Mesodermal cell (in vitro differentiated cells): ENCODE results near the gene PPP2R3B.

Source experiments
- H3K27ac ChIP-seq: 2 replicates; pipeline ENCODE4 v1.7.0; 2013; ENCODE audit warnings: mild to moderate bottlenecking, low read depth, low read length, moderate library complexity; ENCODE audit not compliant: severe bottlenecking
- H3K36me3 ChIP-seq: 2 replicates; pipeline ENCODE4 v1.7.1; 2013; ENCODE audit warnings: mild to moderate bottlenecking, low read length, moderate library complexity; ENCODE audit not compliant: control insufficient read depth, insufficient read depth
- H3K4me1 ChIP-seq: one replicate; pipeline ENCODE4 v1.7.1; 2013; ENCODE audit warnings: mild to moderate bottlenecking, low read length; ENCODE audit not compliant: insufficient read depth, control insufficient read depth, poor library complexity, severe bottlenecking
- H3K4me3 ChIP-seq: 2 replicates; pipeline ENCODE4 v1.7.0; 2013; ENCODE audit warnings: low read length, control low read depth, mild to moderate bottlenecking; ENCODE audit not compliant: insufficient read depth, poor library complexity, severe bottlenecking; ENCODE audit errors: extremely low read depth
- H3K9me3 ChIP-seq: 2 replicates; pipeline ENCODE4 v1.7.1; 2013; ENCODE audit warnings: mild to moderate bottlenecking, low read length, moderate library complexity; ENCODE audit not compliant: control insufficient read depth
- WGBS, 2 experiments: methylation state at CpG; one replicate each; pipeline ENCODE4 v1.1.5; 2013; ENCODE audit warnings: missing lambda C conversion rate in 2 of 2; ENCODE audit not compliant: insufficient coverage in 2 of 2; 5-methylcytosine and 5-hydroxymethylcytosine counted together

The PPP2R3B gene

GRCh38 chrX:345020-345925 lies 41.4 kb downstream of the PPP2R3B start:
- no peak overlapping the region for H3K4me3 ChIP-seq
- H3K36me3 ChIP-seq = peaks cover 55% of the 10 kb centered on the region
- WGBS, 2 experiments = 96% methylated on average over 47 to 48 of the region's 63 CpGs
- no peak overlapping the region for H3K27ac ChIP-seq
- no peaks in the 10 kb centered on the region for H3K9me3 ChIP-seq
- H3K4me1 ChIP-seq = peaks cover 19% of the 10 kb centered on the region

- WGBS, 2 experiments = 96 to 97% methylated on average over 37 to 46 of the region's 47 CpGs
These were observed 42.3 kb downstream of the PPP2R3B start for GRCh38 chrX:344371-344901.

GRCh38 chrX:341541-342101 lies 45.1 kb downstream of the PPP2R3B start:
- H3K4me1 ChIP-seq = no peaks in the 10 kb centered on the region
- no peak overlapping the region for H3K4me3 ChIP-seq
- WGBS, 2 experiments = 95% methylated on average over 28 to 33 of the region's 36 CpGs
- peaks cover 61% of the 10 kb centered on the region for H3K36me3 ChIP-seq
- H3K27ac ChIP-seq = no peak overlapping the region
- no peaks in the 10 kb centered on the region for H3K9me3 ChIP-seq

More at GRCh38 chrX:344371-344901, 42.3 kb downstream of the PPP2R3B start:
- Histone ChIP-seq H3K36me3 (peaks cover 52% of the 10 kb centered on the region), H3K4me1 (peaks cover 12% of the 10 kb centered on the region), H3K27ac (no peak overlapping the region), H3K4me3 (no peak overlapping the region), H3K9me3 (no peaks in the 10 kb centered on the region)

- Histone ChIP-seq H3K4me3 (no peak overlapping the region), H3K4me1 (peaks cover 4% of the 10 kb centered on the region), H3K36me3 (peaks cover 64% of the 10 kb centered on the region), H3K27ac (no peak overlapping the region), H3K9me3 (no peaks in the 10 kb centered on the region)
- WGBS, 2 experiments = 94 to 99% methylated on average over 27 to 37 of the region's 52 CpGs
These were observed 45.9 kb downstream of the PPP2R3B start for GRCh38 chrX:340641-341423.

GRCh38 chrX:340121-340520 lies 46.6 kb downstream of the PPP2R3B start:
- 97 to 99% methylated on average over 6 to 10 of the region's 24 CpGs for WGBS, 2 experiments
- Histone ChIP-seq H3K4me3 (no peak overlapping the region), H3K27ac (no peak overlapping the region), H3K4me1 (peaks cover 6% of the 10 kb centered on the region), H3K9me3 (no peaks in the 10 kb centered on the region), H3K36me3 (peaks cover 65% of the 10 kb centered on the region)

- no peaks in the 10 kb centered on the region for H3K9me3 ChIP-seq
- 97 to 98% methylated on average over 37 to 44 of the region's 44 CpGs for WGBS, 2 experiments
- H3K27ac ChIP-seq = no peak overlapping the region
- peaks cover 61% of the 10 kb centered on the region for H3K36me3 ChIP-seq
- H3K4me3 ChIP-seq = no peak overlapping the region
- H3K4me1 ChIP-seq = peaks cover 6% of the 10 kb centered on the region
These were observed 47.8 kb downstream of the PPP2R3B start for GRCh38 chrX:338836-339400.

- Histone ChIP-seq H3K27ac (no peak overlapping the region), H3K4me3 (no peak overlapping the region), H3K36me3 (peaks cover 61% of the 10 kb centered on the region), H3K9me3 (no peaks in the 10 kb centered on the region), H3K4me1 (peaks cover 6% of the 10 kb centered on the region)
- 94% methylated on average over 49 to 52 of the region's 53 CpGs for WGBS, 2 experiments
These were observed 48.3 kb downstream of the PPP2R3B start for GRCh38 chrX:338281-338835.

GRCh38 chrX:337331-337831 lies 49.3 kb downstream of the PPP2R3B start:
- H3K4me1 ChIP-seq = peaks cover 6% of the 10 kb centered on the region
- no peak overlapping the region for H3K27ac ChIP-seq
- no peaks in the 10 kb centered on the region for H3K9me3 ChIP-seq
- no peak overlapping the region for H3K4me3 ChIP-seq
- WGBS, 2 experiments = 89 to 90% methylated on average over 35 to 38 of the region's 38 CpGs
- H3K36me3 ChIP-seq = peaks cover 71% of the 10 kb centered on the region

GRCh38 chrX:336227-336626 lies 50.5 kb downstream of the PPP2R3B start:
- Histone ChIP-seq H3K9me3 (no peaks in the 10 kb centered on the region), H3K4me3 (no peak overlapping the region), H3K4me1 (peaks cover 14% of the 10 kb centered on the region), H3K36me3 (peaks cover 64% of the 10 kb centered on the region), H3K27ac (no peak overlapping the region)
- 95% methylated on average over 19 to 21 of the region's 21 CpGs for WGBS, 2 experiments

- no peak overlapping the region for H3K27ac ChIP-seq
- 92 to 96% methylated on average over 9 to 14 of the region's 17 CpGs for WGBS, 2 experiments
- peaks cover 14% of the 10 kb centered on the region for H3K4me1 ChIP-seq
- no peaks in the 10 kb centered on the region for H3K9me3 ChIP-seq
- H3K4me3 ChIP-seq = no peak overlapping the region
- peaks cover 59% of the 10 kb centered on the region for H3K36me3 ChIP-seq
These were observed 51.0 kb downstream of the PPP2R3B start for GRCh38 chrX:335758-336155.
